K562 (cell line): ENCODE measurements around the gene GUK1. TPM values are rescaled to one million over a fixed set of nuclear protein-coding genes. Genes with fewer than 3 reads are reported as not detected.
A peak's percentile ranks its signal among the peaks of the same experiment; 100 is the strongest.

Source experiments
- BCL6 ChIP-seq: fragments of 250-450 bp; sonication (Bioruptor Pico); IDR thresholded peaks from 2 replicates; pipeline ENCODE4 v1.4.0; 2020
- CAMTA2 ChIP-seq: fragments of 250-450 bp; sonication (Bioruptor Pico); conservative IDR thresholded peaks from 2 replicates; pipeline ENCODE4 v1.5.1; 2022
- EGR1 ChIP-seq: fragments of 450-650 bp; conservative IDR thresholded peaks from 2 replicates; pipeline ENCODE4 v1.6.1; 2017; ENCODE audit warnings: mild to moderate bottlenecking
- ELF2 ChIP-seq: fragments of 250-450 bp; sonication (Bioruptor Pico); IDR thresholded peaks from 2 replicates; pipeline ENCODE4 v1.5.0; 2021; ENCODE audit warnings: mild to moderate bottlenecking
- FOXP1 ChIP-seq: sonication (generic); formaldehyde crosslinking; IDR thresholded peaks from 2 replicates; pipeline ENCODE4 v1.8.0; 2022; ENCODE audit warnings: mild to moderate bottlenecking, missing genetic modification reagents
- KLF16 ChIP-seq: IDR thresholded peaks from 2 replicates; pipeline ENCODE4 v1.6.1; 2016; ENCODE audit warnings: antibody characterized with exemption
- NFATC3 ChIP-seq: fragments of 450-650 bp; IDR thresholded peaks from 2 replicates; pipeline ENCODE4 v1.6.1; 2017; ENCODE audit warnings: mild to moderate bottlenecking
- NONO ChIP-seq, 2 experiments: fragments of 200-400 bp in 1 of 2; fragments of 450-650 bp in 1 of 2; formaldehyde crosslinking in 1 of 2; IDR thresholded peaks; 2 replicates each; pipeline ENCODE4 v1.6.1; 2017; ENCODE audit warnings: low read depth in 2 of 2, mild to moderate bottlenecking in 2 of 2, moderate library complexity in 2 of 2, low read length in 1 of 2
- RUNX1 ChIP-seq: sonication (generic); IDR thresholded peaks from 2 replicates; pipeline ENCODE4 v1.6.1; 2016; ENCODE audit warnings: antibody characterized with exemption, low read depth
- SREBF1 ChIP-seq: fragments of 150-350 bp; IDR thresholded peaks from 2 replicates; pipeline ENCODE4 v1.6.1; 2014; ENCODE audit warnings: antibody characterized with exemption, low read depth, low read length, borderline replicate concordance
- polyA plus RNA-seq, 8 experiments: library from polyadenylated mRNA; depleted of rRNA in 4 of 8; stranded (reverse) in 5 of 8; unstranded in 3 of 8; fragments of >200 nt; fragmentation: Nextera tagmentation in 2 of 8; fragmentation: Illumina TruSeq in 1 of 8; extraction: Ambion mirVana in 2 of 8; extraction: Trizol in 1 of 8; gene quantifications; 2 replicates each; pipeline versions ENCODE4 v1.2.1 to v1.2.3, GENCODE V29; 2011 to 2014; ENCODE audit warnings: inconsistent platforms in 1 of 8, missing spikeins in 1 of 8
- total RNA-seq, 7 experiments: library from RNA; depleted of rRNA in 6 of 7; stranded (reverse); fragments of >200 nt in 6 of 7; fragmentation: Illumina TruSeq in 2 of 7; extraction: Trizol in 2 of 7; gene quantifications; 2 replicates each; pipeline versions ENCODE4 v1.2.1 to v1.2.3, GENCODE V29; 2011 to 2021; ENCODE audit warnings: low replicate concordance in 1 of 7
- TF ChIP-seq, protein P1 (sequence below): sonication (generic); formaldehyde crosslinking; IDR thresholded peaks from 2 replicates; pipeline ENCODE4 v1.8.0; 2022; ENCODE audit warnings: mild to moderate bottlenecking, missing genetic modification reagents
- TF ChIP-seq, protein P2 (sequence below): fragments of 250-450 bp; sonication (Bioruptor Pico); IDR thresholded peaks from 2 replicates; pipeline ENCODE4 v1.9.0; 2021; ENCODE audit warnings: mild to moderate bottlenecking, inconsistent platforms
- TF ChIP-seq, protein P3 (sequence below), 2 experiments: fragments of 450-650 bp; IDR thresholded peaks; 2 replicates each; pipeline ENCODE4 v1.6.1; 2016
- TF ChIP-seq, protein P4 (sequence below): sonication (generic); formaldehyde crosslinking; IDR thresholded peaks from 2 replicates; pipeline ENCODE4 v1.8.1; 2023; ENCODE audit warnings: mild to moderate bottlenecking, missing genetic modification reagents
- TF ChIP-seq, protein P5 (sequence below): sonication (generic); formaldehyde crosslinking; IDR thresholded peaks from 2 replicates; pipeline ENCODE4 v1.8.0; 2022; ENCODE audit warnings: mild to moderate bottlenecking, missing genetic modification reagents

GUK1 gene
- total and polyA plus RNA-seq, 9 of the 15 experiments (the other 6 are each of a cell fraction or from before 2014, with no cell fraction given) = 7.0 to 331 (median 132) TPM

DNA sequence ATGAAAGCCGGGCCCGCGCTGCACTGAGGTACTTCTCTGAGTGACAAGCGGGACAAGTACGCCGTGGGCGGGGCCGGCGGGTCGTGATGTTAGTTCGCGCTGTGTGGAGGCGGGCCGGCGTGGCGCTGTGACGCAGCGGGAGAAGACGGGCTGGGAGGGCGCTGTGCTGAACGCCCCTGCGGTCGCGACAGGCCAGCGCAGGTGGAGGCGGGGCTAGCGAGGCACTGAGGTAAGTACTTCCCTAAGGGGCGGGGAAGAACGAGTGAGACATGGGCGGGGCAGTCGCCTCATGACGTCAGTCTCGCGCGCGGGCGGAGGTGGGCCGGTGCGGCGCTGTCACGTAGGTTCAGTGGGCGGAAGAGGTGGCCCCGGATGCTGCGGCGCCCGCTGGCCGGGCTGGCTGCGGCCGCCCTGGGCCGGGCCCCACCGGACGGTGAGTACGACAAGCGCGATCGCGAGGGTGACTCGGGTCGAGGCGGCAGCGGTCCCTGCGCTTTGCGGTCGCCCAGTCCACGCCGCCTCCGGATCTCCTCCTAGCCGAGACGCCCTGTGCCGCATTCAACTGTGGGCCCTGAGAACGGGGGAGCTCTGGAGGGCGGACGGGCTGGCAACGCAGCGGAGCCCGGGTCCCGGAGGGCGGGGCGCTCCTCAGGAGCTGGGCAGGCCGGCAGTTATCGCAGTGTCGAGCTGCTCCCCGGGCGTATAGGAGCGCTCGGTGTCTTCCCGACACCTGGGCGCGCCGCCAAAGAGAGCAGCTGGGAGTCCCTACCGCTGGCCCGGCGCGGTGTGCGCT lies at the start of gene GUK1 (continued):
- TF ChIP-seq, protein P1, sequence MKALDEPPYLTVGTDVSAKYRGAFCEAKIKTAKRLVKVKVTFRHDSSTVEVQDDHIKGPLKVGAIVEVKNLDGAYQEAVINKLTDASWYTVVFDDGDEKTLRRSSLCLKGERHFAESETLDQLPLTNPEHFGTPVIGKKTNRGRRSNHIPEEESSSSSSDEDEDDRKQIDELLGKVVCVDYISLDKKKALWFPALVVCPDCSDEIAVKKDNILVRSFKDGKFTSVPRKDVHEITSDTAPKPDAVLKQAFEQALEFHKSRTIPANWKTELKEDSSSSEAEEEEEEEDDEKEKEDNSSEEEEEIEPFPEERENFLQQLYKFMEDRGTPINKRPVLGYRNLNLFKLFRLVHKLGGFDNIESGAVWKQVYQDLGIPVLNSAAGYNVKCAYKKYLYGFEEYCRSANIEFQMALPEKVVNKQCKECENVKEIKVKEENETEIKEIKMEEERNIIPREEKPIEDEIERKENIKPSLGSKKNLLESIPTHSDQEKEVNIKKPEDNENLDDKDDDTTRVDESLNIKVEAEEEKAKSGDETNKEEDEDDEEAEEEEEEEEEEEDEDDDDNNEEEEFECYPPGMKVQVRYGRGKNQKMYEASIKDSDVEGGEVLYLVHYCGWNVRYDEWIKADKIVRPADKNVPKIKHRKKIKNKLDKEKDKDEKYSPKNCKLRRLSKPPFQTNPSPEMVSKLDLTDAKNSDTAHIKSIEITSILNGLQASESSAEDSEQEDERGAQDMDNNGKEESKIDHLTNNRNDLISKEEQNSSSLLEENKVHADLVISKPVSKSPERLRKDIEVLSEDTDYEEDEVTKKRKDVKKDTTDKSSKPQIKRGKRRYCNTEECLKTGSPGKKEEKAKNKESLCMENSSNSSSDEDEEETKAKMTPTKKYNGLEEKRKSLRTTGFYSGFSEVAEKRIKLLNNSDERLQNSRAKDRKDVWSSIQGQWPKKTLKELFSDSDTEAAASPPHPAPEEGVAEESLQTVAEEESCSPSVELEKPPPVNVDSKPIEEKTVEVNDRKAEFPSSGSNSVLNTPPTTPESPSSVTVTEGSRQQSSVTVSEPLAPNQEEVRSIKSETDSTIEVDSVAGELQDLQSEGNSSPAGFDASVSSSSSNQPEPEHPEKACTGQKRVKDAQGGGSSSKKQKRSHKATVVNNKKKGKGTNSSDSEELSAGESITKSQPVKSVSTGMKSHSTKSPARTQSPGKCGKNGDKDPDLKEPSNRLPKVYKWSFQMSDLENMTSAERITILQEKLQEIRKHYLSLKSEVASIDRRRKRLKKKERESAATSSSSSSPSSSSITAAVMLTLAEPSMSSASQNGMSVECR = peak; percentile 81
- TF ChIP-seq ELF2 (peak; percentile 89), CAMTA2 (CRISPR knock-in tag) (no peak), BCL6 (CRISPR knock-in tag) (no peak), EGR1 (peak; percentile 96), FOXP1 (0 out of 2 replicates have a peak, but pooled peaks have one; percentile 63), NFATC3 (no peak), NONO (IDR thresholded peaks at IDR 0.05; ENCODE audit: low read depth in 2 of 2, low read length in 1 of 2) (peak in 1 of 2 experiments; percentile 82; a peak in 2 of 4 replicates), RUNX1 (peak; percentile 33; the same call in 1 of the 2 replicates), SREBF1 (no peak), KLF16 (peak; percentile 96)
- TF ChIP-seq, protein P2, sequence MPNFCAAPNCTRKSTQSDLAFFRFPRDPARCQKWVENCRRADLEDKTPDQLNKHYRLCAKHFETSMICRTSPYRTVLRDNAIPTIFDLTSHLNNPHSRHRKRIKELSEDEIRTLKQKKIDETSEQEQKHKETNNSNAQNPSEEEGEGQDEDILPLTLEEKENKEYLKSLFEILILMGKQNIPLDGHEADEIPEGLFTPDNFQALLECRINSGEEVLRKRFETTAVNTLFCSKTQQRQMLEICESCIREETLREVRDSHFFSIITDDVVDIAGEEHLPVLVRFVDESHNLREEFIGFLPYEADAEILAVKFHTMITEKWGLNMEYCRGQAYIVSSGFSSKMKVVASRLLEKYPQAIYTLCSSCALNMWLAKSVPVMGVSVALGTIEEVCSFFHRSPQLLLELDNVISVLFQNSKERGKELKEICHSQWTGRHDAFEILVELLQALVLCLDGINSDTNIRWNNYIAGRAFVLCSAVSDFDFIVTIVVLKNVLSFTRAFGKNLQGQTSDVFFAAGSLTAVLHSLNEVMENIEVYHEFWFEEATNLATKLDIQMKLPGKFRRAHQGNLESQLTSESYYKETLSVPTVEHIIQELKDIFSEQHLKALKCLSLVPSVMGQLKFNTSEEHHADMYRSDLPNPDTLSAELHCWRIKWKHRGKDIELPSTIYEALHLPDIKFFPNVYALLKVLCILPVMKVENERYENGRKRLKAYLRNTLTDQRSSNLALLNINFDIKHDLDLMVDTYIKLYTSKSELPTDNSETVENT (CRISPR knock-in tag) = peak; percentile 40; the same call in 1 of the 2 replicates
- TF ChIP-seq, protein P3, sequence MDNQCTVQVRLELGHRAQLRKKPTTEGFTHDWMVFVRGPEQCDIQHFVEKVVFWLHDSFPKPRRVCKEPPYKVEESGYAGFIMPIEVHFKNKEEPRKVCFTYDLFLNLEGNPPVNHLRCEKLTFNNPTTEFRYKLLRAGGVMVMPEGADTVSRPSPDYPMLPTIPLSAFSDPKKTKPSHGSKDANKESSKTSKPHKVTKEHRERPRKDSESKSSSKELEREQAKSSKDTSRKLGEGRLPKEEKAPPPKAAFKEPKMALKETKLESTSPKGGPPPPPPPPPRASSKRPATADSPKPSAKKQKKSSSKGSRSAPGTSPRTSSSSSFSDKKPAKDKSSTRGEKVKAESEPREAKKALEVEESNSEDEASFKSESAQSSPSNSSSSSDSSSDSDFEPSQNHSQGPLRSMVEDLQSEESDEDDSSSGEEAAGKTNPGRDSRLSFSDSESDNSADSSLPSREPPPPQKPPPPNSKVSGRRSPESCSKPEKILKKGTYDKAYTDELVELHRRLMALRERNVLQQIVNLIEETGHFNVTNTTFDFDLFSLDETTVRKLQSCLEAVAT (IDR thresholded peaks at IDR 0.05) = no peak; a peak in 1 of 4 replicates
- TF ChIP-seq, protein P4, sequence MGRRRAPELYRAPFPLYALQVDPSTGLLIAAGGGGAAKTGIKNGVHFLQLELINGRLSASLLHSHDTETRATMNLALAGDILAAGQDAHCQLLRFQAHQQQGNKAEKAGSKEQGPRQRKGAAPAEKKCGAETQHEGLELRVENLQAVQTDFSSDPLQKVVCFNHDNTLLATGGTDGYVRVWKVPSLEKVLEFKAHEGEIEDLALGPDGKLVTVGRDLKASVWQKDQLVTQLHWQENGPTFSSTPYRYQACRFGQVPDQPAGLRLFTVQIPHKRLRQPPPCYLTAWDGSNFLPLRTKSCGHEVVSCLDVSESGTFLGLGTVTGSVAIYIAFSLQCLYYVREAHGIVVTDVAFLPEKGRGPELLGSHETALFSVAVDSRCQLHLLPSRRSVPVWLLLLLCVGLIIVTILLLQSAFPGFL (CRISPR knock-in tag) = no peak
- TF ChIP-seq, protein P5, sequence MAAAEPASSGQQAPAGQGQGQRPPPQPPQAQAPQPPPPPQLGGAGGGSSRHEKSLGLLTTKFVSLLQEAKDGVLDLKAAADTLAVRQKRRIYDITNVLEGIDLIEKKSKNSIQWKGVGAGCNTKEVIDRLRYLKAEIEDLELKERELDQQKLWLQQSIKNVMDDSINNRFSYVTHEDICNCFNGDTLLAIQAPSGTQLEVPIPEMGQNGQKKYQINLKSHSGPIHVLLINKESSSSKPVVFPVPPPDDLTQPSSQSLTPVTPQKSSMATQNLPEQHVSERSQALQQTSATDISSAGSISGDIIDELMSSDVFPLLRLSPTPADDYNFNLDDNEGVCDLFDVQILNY (CRISPR knock-in tag) = no peak
